ENCODE results near the gene COL4A3.

- TF ChIP-seq EZH2 (IDR thresholded peaks at IDR 0.05; ENCODE audit: insufficient read depth, poor library complexity, severe bottlenecking), result no peak
- no peak for TF ChIP-seq EZH2phosphoT487 (IDR thresholded peaks at IDR 0.05; ENCODE audit: insufficient read depth, low read depth)
Observed at GRCh38 chr2:227320305-227321094, 156.1 kb downstream of the COL4A3 start.
